GM12872 (cell line): Measurements from ENCODE around the gene RALA.

Experiments used
- TF ChIP-seq, protein P1 (sequence below): IDR thresholded peaks from 3 replicates; pipeline ENCODE4 v1.5.1; 2011; ENCODE audit warnings: low read depth, mild to moderate bottlenecking, low read length, moderate library complexity; ENCODE audit not compliant: insufficient read depth

RALA gene

DNA sequence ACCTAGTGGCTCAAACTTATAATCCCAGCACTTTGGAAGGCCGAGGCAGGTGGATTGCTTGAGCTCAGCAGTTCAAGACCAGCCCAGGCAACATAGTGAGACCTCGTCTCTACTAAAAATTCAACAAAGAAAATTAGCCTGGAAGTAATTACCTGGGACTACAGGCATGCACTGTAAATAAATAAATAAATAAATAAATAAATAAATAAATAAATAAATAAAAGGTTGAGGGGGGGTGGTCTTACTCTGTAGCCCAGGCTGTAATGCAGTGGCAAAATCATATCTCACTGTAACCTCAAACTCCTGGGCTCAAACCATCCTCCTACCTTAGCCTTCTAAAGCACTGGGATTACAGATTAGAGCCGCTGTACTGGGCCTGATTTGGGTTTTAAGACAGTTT is 50.5 kb downstream of the RALA start:
- TF ChIP-seq, protein P1, sequence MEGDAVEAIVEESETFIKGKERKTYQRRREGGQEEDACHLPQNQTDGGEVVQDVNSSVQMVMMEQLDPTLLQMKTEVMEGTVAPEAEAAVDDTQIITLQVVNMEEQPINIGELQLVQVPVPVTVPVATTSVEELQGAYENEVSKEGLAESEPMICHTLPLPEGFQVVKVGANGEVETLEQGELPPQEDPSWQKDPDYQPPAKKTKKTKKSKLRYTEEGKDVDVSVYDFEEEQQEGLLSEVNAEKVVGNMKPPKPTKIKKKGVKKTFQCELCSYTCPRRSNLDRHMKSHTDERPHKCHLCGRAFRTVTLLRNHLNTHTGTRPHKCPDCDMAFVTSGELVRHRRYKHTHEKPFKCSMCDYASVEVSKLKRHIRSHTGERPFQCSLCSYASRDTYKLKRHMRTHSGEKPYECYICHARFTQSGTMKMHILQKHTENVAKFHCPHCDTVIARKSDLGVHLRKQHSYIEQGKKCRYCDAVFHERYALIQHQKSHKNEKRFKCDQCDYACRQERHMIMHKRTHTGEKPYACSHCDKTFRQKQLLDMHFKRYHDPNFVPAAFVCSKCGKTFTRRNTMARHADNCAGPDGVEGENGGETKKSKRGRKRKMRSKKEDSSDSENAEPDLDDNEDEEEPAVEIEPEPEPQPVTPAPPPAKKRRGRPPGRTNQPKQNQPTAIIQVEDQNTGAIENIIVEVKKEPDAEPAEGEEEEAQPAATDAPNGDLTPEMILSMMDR = no peak

DNA sequence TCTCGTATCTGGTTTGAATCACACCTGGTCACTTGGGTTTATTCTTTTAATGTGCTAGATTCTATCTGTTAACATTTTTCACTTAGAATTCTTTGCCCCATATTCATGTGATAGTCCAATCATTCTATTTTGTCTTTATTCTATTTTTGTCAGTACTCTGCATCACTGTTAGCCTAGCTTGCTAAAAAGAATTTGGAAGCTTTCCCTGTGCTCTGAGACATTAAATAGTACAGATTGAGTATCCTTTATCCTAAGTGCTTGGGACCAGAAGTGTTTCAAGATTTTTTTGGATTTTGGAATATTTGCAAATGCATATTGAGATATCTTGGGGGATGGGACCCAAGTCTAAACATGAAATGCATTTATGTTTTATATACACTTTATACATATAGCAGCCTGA is 51.0 kb downstream of the RALA start:
- TF ChIP-seq, protein P1 = no peak

DNA sequence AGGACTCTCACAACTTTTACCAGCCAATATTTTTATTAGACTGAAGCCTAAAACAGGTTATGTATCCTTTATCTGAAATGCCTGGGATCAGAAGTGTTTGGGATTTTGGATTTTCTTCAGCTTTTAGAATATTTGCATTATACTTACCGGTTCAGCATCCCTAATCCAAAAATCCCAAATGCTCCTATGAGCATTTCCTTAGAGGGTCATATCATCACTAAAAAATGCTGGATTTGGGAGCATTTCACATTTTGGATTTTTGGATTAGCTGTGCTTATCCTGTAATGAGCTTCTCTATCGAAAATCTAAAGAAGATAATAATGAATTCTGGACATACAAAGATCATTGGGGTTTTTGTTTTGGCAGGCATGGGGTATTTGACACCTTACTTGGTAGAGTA is 53.0 kb downstream of the RALA start:
- TF ChIP-seq, protein P1 = no peak

DNA sequence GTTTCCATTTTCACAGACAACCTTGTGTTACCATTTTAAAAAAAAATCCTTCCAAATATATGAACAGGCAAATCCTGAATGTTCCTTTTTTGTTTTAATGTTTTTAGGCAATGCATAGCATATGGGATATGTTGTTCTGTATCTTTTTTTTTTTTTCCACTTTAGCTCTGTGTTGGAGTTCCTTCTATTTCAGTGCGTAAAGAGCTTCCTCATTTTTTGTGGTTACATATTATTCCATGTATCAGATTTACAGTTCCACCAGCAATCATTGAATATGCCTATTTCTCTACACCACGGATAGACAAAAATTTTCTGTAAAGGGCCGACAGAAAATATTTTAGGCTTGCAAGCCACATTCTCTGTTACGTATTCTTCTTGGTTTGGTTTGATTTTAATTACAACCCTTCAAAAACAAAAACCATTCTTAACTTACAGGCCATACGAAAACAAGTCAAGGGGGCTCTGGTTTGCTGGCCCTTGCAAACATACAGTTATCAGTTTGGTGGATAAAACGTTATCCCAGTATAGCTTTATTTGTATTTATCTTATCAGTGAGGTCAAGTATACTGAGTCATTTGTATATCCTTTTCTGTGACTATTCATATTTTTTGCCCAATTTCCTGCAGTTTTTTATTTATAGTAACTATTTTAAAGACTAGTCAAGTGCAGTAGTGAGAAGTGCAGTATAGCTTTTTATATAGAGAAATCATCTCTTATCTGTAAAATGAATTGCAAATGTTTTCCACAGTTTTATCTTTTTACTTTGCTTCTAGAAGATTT is 55.7 kb downstream of the RALA start:
- TF ChIP-seq, protein P1 = no peak

DNA sequence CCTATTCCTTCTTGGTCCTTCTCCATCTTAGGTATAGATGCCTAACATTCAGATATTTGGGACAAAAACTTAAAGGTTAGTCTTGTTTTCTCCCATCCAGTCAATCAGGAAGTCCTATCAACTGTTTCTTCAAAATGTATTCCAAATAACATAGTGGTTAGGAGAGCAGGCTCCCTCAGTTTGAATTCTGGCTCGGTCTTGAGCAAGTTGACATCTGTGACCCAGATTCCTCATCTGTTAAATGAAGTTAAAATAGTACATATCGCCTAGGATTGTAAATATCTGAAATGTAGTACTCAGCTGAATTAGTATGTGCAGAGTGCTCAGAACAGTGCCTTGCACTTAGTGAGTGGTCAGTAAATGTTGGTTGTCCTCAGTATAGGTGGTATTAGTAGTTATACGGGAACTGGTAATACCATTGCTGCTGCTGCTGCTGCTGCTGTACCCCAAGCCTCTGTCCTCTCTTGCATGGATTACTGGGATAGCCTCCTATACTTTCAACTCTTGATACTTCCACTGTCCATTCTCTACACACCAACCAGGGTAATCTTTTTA is 58.6 kb downstream of the RALA start:
- TF ChIP-seq, protein P1 = no peak

DNA sequence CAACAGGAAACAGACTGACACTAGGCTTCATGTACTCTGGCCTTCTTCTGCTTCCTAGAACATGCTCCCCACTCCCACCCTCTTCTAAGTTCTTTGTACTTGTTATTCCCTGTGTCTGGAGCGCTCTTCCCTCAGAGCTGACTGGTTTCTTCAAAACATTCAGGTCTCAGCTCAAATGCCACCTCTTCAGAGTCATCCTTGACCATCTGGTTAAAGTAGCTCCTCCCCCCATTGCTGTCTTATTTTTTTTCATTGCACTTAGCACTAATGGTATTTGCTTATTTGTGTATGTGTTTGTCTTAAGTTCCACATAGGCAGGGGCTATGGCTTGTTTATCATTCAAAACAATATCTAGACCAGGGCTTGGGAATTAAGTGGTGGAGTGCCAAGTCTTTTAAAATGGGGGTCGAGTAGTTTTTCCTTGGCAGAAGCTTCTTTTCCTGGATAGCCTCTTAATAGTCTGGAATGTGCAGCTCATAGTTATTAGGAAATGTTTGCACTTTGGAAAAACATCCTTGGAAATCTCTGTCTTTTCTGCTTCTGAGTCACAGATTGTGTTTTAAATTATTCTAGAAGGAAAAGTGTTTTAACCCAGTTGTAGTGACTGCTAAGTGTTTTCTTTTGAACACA is 60.0 kb downstream of the RALA start:
- TF ChIP-seq, protein P1 = no peak

DNA sequence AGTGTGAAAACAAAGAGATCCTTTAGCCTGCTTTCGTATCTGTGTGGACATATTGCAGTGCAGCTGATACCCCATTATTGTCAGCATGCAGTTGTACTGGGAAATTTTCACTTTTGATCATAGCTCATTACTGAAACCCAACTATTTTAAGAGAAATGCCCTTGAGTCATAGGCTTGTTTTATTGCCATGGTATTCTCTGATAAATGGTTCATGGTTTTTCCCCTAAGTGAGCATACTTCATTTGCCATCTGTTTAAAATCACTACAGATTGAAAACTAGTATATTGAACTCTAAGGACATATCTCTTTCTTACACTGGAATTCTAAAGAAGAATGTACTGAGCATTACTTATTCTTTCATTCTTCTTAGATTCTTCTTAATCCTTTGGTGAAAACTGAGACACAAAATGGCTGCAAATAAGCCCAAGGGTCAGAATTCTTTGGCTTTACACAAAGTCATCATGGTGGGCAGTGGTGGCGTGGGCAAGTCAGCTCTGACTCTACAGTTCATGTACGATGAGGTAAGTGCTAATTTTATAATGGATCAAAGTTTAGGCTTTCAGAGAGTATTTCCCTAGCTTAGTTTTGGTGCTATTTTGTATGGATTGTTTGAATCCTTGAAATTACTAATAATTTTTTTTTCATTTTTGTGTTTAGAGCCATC is 63.0 kb downstream of the RALA start:
- TF ChIP-seq, protein P1 = no peak
